ENCODE measurements around the gene DYNC1I1. TPM values are rescaled to one million over a fixed set of nuclear protein-coding genes. Genes with fewer than 3 reads are reported as not detected.

DYNC1I1 gene
- total and polyA plus RNA-seq, 2 donors (not counting 1 experiment from before 2014, with no cell fraction given) = 0.17 to 0.30 TPM

DNA sequence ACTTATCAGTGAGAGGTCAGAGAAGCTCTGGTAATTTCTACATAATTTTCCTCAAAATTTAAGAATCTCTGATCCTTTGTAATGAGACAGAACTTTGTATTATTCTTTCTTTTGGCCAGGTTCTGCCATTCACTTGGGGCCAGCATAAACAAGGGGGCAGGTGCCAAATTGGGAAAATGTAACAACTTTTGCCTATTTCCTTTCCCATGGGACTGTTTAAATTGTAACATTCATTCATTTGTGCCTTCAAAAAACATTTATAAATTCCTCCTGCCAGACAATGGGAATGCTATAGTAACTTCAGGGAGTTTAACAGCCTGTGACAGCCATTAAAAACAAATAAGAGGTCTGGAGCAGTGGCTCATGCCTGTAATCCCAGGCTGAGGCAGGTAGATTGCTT is 12.4 kb downstream of the DYNC1I1 start:
- H3K27ac ChIP-seq (ENCODE audit: insufficient read depth, low read length) = no peak overlapping the region
- no peak overlapping the region for H2AFZ ChIP-seq (ENCODE audit: low read length)
- DNase-seq (ENCODE audit: low read depth in 2 of 2) = no peak
- H3K36me3 ChIP-seq (ENCODE audit: control insufficient read depth, insufficient read depth, low read length) = no peaks in the 10 kb centered on the region
- no peaks in the 10 kb centered on the region for H3K9me3 ChIP-seq (ENCODE audit: control insufficient read depth, insufficient read depth, low read depth, low read length)
- H3K79me2 ChIP-seq (ENCODE audit: control insufficient read depth, insufficient read depth, low read length) = no peaks in the 10 kb centered on the region
- H4K20me1 ChIP-seq (ENCODE audit: control insufficient read depth, extremely low read depth, insufficient read depth, low read length) = no peaks in the 10 kb centered on the region
- H3K27me3 ChIP-seq (ENCODE audit: control insufficient read depth, insufficient read depth, low read length) = no peaks in the 10 kb centered on the region
- H3K4me3 ChIP-seq (replicated peaks in 1 of 4; ENCODE audit: control extremely low read depth in 1 of 4, insufficient read depth in 1 of 4, low read depth in 3 of 4, low read length in 4 of 4) = no peak overlapping the region
- TF ChIP-seq EZH2 (IDR thresholded peaks at IDR 0.05; ENCODE audit: low read length, missing control alignments) = no peak
- TF ChIP-seq, protein P1, sequence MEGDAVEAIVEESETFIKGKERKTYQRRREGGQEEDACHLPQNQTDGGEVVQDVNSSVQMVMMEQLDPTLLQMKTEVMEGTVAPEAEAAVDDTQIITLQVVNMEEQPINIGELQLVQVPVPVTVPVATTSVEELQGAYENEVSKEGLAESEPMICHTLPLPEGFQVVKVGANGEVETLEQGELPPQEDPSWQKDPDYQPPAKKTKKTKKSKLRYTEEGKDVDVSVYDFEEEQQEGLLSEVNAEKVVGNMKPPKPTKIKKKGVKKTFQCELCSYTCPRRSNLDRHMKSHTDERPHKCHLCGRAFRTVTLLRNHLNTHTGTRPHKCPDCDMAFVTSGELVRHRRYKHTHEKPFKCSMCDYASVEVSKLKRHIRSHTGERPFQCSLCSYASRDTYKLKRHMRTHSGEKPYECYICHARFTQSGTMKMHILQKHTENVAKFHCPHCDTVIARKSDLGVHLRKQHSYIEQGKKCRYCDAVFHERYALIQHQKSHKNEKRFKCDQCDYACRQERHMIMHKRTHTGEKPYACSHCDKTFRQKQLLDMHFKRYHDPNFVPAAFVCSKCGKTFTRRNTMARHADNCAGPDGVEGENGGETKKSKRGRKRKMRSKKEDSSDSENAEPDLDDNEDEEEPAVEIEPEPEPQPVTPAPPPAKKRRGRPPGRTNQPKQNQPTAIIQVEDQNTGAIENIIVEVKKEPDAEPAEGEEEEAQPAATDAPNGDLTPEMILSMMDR (conservative IDR thresholded peaks at IDR 0.05 in 1 of 2, IDR thresholded peaks at IDR 0.05 in 1 of 2; ENCODE audit: low read depth in 1 of 2, low read length in 2 of 2) = no peak
- H3K9ac ChIP-seq (ENCODE audit: insufficient read depth, low read length) = no peak overlapping the region
- H3K4me1 ChIP-seq (ENCODE audit: control insufficient read depth, extremely low read depth, insufficient read depth, low read length) = no peaks in the 10 kb centered on the region
- H3K4me2 ChIP-seq (ENCODE audit: extremely low read depth, insufficient read depth, low read length) = no peak overlapping the region

DNA sequence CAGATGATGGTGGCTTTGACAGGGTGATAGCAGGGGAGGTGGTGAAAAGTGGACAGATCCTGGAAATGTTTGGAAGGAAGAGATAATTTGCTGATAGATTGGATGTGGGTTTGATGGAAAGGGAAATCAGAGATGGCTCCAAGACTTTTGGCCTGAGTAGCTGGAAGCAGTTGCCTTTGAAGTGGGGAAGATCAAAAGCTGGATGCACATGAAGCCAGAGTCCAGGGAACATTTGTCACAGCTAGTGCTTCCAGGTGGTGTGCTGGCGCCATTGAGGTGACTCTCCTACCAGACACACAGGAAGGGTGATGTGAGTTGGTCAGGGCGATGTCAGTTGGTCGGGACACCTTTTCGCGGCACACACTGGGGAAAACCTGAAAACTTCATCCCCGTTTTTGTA is 15.9 kb downstream of the DYNC1I1 start:
- Histone ChIP-seq H3K4me3 (replicated peaks in 1 of 4; ENCODE audit: control extremely low read depth in 1 of 4, insufficient read depth in 1 of 4, low read depth in 3 of 4, low read length in 4 of 4) (no peak overlapping the region), H3K27ac (ENCODE audit: insufficient read depth, low read length) (no peak overlapping the region), H3K27me3 (ENCODE audit: control insufficient read depth, insufficient read depth, low read length) (no peaks in the 10 kb centered on the region), H3K4me1 (ENCODE audit: control insufficient read depth, extremely low read depth, insufficient read depth, low read length) (no peaks in the 10 kb centered on the region), H3K79me2 (ENCODE audit: control insufficient read depth, insufficient read depth, low read length) (no peaks in the 10 kb centered on the region), H4K20me1 (ENCODE audit: control insufficient read depth, extremely low read depth, insufficient read depth, low read length) (no peaks in the 10 kb centered on the region), H3K36me3 (ENCODE audit: control insufficient read depth, insufficient read depth, low read length) (no peaks in the 10 kb centered on the region), H3K9ac (ENCODE audit: insufficient read depth, low read length) (no peak overlapping the region), H3K4me2 (ENCODE audit: extremely low read depth, insufficient read depth, low read length) (no peak overlapping the region), H2AFZ (ENCODE audit: low read length) (no peak overlapping the region), H3K9me3 (ENCODE audit: control insufficient read depth, insufficient read depth, low read depth, low read length) (no peaks in the 10 kb centered on the region)
- DNase-seq (ENCODE audit: low read depth in 2 of 2) = no peak
- TF ChIP-seq EZH2 (IDR thresholded peaks at IDR 0.05; ENCODE audit: low read length, missing control alignments) = no peak
- TF ChIP-seq, protein P1 (conservative IDR thresholded peaks at IDR 0.05 in 1 of 2, IDR thresholded peaks at IDR 0.05 in 1 of 2; ENCODE audit: low read depth in 1 of 2, low read length in 2 of 2) = no peak

DNA sequence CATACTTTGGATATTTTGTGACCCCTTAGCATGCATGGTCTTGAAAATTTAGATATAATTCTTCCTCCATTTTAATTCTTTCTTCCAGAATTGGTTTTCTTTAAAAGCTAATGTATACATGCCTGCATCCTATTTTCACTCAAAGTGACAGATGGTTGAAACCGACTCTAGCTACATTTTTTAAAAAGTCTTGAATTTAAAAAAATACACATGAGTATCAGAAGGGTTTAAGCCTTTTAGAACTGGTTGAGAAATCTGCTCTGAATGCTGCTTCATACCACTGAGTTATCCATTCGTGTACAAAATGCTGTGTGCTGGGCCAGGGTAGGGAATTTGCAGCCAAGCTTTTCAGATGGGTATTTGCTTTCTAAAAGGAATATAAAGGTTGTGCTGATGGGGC is 16.5 kb downstream of the DYNC1I1 start:
- H3K27me3 ChIP-seq (ENCODE audit: control insufficient read depth, insufficient read depth, low read length) = no peaks in the 10 kb centered on the region
- TF ChIP-seq EZH2 (IDR thresholded peaks at IDR 0.05; ENCODE audit: low read length, missing control alignments) = no peak
- TF ChIP-seq, protein P1 (conservative IDR thresholded peaks at IDR 0.05 in 1 of 2, IDR thresholded peaks at IDR 0.05 in 1 of 2; ENCODE audit: low read depth in 1 of 2, low read length in 2 of 2) = no peak
- DNase-seq (ENCODE audit: low read depth in 2 of 2) = no peak

More for the DNA sequence above, 16.5 kb downstream of the DYNC1I1 start:
- no peak overlapping the region for H3K27ac ChIP-seq (ENCODE audit: insufficient read depth, low read length)
- H3K4me3 ChIP-seq (replicated peaks in 1 of 4; ENCODE audit: control extremely low read depth in 1 of 4, insufficient read depth in 1 of 4, low read depth in 3 of 4, low read length in 4 of 4) = no peak overlapping the region
- H3K36me3 ChIP-seq (ENCODE audit: control insufficient read depth, insufficient read depth, low read length) = no peaks in the 10 kb centered on the region
- no peaks in the 10 kb centered on the region for H3K4me1 ChIP-seq (ENCODE audit: control insufficient read depth, extremely low read depth, insufficient read depth, low read length)
- no peaks in the 10 kb centered on the region for H3K79me2 ChIP-seq (ENCODE audit: control insufficient read depth, insufficient read depth, low read length)
- no peaks in the 10 kb centered on the region for H3K9me3 ChIP-seq (ENCODE audit: control insufficient read depth, insufficient read depth, low read depth, low read length)
- H2AFZ ChIP-seq (ENCODE audit: low read length) = no peak overlapping the region
- H3K9ac ChIP-seq (ENCODE audit: insufficient read depth, low read length) = no peak overlapping the region
- no peak overlapping the region for H3K4me2 ChIP-seq (ENCODE audit: extremely low read depth, insufficient read depth, low read length)
- H4K20me1 ChIP-seq (ENCODE audit: control insufficient read depth, extremely low read depth, insufficient read depth, low read length) = no peaks in the 10 kb centered on the region

Data from fibroblast of lung (primary cell).